HG03066 (cell line): ENCODE measurements around the gene DSC3.
"Not testable (repeated sequence)": the region's sequence is repeated elsewhere in the genome, so short reads cannot be mapped to it uniquely, and the experiment has no call there.

Experiments used
- ATAC-seq: cut with Tn5 transposase; IDR thresholded peaks from one replicate; pipeline ENCODE4 v1.9.1; 2021; ENCODE audit warnings: low read depth; ENCODE audit not compliant: unreplicated experiment

Gene DSC3

DNA sequence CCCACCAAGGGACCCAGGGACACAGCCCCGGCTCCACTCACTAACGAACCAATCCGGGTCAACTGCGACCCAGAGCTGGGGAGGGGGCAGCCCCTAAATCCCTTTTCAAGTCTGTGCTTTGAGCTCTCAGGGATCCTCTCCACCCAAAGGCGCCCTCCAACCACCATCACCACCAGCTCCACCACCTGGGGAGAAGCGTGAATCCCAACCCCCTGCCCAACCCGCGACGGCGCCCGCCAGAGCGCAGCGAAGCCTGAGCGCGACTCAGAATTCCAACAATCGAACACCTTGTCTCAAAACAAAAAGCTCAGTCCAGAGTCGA is 497 bp downstream of the DSC3 start:
- ATAC-seq: no peak

DNA sequence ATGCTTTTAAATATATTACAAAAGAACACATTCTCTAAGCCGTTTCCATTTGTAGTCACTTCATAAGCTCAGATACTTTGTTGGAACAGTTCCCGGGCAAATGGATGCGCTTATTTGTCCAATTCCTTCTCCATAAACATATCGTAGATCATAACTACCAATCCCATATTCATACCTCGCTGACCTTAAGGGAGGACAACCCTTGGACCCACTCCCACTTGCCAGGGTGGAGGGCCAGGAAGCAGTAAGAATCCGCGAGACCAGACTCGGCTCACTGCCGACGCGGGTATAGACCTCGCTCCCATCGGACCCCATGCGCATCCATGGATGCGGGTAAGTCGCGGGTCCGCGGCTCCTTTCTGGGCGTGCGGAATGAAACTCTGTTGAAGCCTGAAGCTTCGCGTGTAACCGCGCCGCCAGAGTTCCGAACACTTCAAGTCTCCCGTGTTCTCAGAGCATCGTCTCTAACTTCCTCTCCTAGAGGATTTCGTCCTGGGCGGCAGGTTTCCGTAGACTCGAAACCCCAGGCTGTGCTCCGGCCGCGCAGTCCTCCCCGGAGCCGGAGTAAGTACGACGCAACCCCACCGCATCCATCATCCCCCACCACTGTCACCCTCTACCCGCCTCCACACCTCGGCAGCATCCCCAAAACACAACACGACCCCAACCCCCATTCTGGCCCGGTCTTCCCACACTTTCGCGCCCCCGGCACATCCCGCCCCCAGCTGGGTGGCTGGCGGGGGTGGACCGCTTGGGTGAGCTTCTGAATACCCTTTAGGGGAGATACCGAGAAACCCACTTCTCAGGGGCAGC is 1.1 kb downstream of the DSC3 start:
- ATAC-seq: no peak

DNA sequence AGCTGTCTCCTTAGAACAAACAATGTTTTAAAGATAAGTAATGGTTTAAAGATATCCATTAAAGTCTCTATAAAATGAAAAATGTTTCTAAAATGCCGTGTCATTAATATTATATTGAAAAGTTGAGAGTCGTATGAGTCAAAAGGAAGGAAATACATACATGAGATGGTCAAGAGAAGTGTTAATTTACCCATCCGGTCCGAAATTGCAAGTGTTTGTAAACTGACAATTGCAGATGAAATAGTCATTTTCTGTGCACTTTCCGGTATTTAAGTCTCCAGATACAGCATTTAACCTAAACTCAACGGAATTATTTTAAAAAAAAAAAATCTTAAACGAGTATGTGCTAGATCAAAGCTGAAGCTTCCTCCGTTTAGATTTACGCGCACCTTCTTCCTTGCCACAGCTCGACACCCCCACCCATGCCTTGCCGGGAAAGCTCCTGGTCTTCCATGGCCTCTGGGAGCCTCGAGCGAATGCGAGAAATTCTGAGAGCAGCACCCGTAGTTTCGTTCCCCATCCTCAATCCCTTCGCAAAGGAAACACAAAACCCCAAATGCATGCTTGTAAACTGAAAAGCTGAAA is 1.8 kb downstream of the DSC3 start:
- no peak for ATAC-seq

DNA sequence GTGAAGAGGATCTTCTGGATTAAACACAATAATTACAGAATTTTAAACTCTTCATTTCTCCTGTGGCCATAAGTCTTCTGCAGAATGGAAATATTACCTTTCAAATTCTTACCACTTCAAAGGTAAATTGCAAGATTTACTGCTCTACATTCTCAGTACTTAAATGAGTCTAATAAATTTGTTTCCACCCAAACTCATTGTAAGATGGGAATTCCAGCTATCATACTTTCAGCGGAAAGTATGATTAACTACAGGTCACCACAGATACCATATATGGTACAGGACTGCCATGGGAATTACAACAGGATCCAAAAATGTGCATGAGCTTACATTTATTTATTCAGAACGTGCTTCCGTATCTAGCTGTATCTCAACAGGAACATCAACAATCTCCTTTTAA is 3.1 kb downstream of the DSC3 start:
- ATAC-seq: no peak

DNA sequence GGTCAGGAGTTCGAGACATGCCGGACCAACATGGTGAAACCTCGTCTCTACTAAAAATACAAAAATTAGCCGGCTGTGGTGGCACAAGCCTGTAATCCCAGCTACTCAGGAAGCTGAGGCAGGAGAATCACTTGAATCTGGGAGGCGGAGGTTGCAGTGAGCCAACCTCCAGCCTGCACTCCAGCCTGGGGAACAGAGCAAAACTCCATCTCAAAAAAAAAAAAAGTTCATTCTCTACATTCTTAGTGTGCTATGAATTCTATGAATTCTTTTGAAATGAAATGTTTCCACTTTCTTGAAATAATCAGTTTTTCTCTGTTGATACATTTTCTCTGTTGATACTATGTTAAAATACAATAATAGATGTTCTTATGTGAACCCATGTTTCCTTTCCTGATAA is 4.9 kb downstream of the DSC3 start:
- ATAC-seq: not testable (repeated sequence)

DNA sequence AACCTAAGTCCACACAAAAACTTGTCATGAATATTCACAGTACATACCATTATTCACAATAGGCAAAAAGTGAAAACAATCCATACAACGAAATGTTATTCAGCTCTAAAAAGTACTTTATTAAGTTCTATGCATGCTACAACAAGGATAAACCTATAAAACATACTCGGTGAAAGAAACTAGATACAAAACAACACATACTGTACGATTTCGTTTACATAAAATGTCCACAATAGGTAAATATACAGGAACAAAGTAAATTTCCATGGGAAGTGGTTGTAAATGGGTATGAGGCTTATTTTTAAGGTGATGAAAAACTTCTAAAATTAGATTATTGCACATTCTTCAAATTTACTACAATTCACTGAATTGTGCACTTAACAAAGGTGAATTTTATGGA is 8.0 kb downstream of the DSC3 start:
- ATAC-seq: no peak

DNA sequence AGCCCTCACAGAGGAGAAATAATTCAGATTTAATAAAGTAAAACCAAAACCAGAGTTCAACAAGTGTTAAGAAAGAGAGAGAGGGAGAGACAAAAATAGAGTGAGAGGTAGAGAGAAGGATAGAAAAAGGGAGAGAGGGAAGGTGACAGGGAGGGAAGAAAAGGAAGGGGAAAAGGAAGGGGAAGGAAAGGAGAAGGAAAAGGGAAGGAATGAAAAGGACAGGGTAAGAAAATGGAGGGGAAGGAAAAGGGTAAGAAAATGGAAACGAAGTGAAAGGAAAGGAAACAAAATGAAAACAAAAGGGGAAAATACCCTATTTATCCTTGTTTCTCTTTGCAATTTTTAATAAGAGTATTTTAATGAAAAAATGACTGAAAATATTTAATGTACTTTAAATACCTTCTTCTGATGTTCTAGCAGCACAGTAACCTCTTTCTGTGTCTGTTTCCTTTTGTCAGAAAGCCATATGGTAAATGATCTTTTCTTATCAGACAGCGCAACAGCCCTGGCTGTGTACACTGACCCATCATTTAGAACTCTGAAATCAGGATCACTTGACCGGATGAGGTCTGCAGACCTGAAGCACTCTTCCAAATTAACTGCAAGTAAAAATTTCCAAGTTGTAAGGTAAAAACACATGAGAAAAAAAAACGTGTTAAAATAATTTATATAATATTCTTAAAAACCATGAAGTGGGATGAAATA is 11.8 kb downstream of the DSC3 start:
- no peak for ATAC-seq

DNA sequence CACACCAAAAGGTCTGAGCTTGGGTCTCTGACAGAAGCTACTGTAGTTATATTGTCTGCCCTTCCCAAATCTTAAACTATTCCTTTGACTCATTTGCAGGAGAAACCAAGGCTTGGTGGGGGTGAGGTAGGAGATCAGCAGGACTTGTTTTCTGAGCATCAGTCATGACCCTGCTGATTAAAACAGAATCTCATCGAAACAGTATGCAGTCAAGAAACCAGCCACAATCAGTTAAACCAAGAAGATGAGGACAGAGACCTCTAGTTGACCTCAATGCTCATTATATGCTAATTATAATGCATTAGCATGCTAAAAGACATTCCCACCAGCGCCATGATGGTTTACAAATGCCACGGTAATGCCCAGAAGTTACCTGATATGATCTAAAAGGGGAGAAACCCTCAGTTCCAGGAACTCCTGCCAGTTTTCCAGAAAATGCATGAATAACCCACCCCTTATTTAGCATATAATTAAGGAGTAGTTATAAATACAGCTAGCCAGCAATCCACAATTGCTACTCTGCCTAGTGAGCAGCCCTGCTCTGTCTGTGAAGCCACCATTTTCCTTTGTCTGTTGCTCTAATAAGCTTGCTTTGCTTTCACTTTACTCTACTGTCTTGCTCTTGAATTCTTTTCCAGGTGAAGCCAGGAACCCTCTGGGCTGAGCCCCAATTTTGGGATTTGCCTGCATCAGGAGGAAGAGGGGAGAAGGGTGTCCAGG is 26.7 kb downstream of the DSC3 start:
- ATAC-seq: no peak

DNA sequence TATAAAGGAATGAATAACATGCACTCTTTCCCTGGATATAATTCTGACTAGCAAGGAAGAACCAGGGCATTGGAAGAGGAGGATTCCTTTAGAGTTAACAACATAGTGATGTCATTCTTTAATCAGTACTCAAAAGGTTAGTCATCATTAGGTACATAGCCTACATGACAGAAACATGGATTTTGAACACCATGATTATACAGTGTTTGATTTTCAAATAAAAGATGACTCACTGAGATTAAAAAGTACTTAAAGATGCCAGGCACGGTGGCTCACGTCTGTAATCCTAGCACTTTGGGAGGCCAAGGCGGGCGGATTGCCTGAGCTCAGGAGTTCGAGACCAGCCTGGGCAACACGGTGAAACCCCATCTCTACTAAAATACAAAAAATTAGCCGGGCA is 31.1 kb downstream of the DSC3 start:
- ATAC-seq: not testable (repeated sequence)

DNA sequence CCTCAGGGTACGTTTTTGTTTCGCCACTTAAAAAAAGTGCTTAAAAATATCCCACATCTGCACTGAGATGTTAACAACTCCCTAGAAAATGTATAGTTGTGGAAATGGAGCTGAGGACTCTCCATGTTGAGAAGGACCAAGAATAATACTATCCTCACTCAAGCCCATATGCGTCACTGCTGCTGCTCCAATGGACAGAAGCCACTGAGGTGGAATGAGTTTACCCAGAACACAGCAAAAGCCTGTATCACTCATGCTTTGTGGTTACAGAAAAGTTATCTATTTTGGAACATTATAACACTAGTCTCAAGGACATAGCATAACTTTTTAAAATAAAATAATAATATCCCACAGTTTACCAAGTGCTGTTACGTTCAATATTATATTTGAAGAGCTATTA is 31.9 kb downstream of the DSC3 start:
- ATAC-seq: no peak

DNA sequence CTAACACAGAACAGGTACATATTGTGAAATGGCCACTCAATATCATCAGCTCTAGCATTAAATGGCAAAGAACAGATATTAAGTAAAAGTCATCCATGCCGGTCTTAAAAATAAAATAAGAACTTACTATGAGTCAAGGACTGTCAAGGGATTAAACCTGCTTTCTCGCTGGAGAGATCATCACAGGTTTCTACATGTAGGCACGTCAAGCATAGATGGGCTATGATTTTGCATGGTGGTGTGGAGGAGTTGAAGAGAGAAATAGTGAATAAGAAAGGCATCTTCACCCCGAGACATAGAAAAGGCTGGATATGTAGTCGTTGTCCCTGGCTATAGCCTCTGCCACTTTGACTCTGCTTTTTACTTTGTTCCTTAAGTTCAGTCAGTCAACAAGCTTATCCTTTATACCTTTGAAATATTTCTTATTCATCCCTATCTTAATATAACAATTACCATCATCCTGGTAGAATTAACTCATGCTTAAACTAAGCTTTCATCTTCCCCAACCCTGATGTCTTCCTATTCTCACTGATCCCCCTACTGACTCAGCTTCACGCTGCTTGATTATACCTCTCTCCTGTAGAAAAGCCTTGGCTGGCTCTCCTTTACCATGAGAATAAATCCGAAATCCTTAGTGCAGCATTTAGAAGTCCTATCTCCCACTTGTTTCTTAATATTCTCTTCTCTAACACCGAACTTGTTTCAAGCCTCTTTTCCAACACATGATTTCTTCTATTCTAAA is 42.5 kb downstream of the DSC3 start:
- ATAC-seq: no peak

DNA sequence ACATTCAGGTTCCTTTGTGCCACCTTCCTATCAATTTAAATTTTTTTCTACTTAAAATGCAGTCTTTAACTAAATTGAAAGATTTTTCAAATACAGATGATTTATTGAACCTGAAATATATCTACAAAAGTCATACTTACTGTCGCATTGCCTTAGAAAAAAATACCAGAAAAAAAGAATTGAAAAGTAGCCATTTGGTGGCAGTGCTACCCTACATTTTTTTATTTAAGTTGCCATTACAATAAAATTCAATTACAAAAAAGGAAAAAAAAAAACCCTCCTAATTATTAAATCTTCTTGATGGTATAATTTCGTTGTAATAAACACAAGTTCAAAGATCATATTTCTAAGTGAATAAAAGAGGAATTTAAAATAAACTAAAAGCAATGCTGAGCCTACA is 43.4 kb downstream of the DSC3 start:
- no peak for ATAC-seq

DNA sequence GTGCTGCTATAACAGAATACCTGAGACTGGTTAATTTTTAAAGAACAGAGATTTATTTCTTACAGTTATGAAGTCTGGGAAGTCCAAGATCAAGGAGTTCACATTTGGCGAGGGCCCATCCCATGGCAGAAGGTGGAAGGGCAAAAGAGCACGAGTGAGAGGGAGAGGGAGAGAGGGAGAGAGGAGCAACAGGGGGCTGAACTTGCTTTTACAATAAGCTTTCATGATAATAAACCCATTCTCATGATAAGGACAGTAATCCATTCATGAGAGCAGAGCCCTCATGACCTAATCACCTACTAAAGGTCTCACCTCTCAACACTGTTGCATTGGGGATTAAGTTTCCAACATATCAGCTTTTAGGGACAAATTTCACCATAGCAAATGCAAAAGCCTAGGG is 45.3 kb downstream of the DSC3 start:
- no peak for ATAC-seq

DNA sequence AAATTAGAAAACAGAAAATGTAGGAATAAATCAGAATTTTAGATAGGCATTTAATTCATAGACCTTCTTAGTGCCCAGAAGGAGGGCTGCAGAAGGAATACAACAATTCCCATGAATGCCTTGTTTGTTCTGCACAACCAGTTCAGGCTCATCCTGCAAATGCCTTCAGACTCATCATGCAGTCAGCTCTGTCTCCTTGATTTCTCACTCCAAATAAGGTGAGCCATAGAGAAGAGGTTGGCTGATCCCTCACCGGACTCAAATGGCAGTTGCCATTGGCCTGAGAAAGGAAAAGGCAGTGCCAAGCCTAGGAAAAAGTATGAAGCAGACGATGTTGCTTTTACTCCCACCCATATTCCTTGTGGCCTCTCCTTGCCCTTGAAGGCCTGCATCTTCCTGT is 50.3 kb downstream of the DSC3 start:
- ATAC-seq: no peak

DNA sequence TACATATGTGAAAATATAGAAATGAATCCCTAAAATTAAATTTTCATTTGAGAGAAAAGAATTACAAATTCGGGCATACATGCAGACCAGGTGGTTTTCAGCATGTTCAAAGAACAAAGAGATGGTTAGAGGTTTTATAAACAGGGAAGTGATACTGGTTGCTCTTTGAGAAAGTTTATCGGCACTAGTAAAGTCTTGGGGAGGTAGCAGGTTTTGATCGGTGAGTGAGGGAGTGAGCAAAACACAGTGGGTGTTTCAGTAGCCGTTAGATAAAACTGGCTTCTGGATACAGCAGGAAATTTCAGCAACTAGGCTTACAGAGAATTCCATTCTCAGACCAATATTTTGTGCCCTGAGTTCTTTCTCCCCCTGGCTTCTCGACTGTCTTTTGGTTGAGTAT is 51.1 kb downstream of the DSC3 start:
- no peak for ATAC-seq

DNA sequence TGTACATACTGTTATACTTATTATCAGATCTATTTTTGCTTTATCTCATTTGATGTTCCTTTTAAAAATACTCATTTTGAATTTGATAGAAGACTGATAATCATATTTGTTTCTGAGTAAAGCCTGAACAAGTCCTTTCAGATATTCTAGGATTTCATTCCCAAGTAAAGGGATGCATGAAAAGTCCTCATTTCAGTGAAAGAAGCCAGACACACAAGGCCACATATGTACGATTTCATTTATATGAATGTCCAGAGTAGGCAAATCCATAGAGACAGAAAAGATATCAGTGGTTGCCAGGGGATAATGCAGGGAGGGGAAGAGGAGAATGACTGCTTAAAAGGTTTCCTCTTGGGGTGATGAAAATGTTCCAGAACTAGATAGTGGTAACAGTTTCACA is 53.4 kb downstream of the DSC3 start:
- no peak for ATAC-seq

DNA sequence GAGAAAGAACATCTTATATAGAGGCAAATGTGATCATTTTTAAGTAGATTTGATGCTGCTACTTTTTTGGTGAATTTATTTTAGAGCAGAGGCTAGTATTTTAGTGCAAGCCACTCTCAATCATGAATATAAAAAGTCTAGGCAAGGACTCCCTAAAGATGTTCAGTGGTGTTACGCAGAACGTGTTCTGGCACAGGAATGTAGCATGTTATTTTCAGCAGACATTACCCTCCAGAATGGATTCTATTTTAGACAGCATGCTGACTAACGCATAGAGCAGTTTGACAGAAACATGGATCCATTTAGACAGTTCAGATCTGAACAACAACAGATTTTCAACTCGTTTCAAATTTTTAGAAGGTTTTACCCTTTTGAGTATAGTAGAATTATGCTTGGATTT is 54.1 kb downstream of the DSC3 start:
- ATAC-seq: no peak

DNA sequence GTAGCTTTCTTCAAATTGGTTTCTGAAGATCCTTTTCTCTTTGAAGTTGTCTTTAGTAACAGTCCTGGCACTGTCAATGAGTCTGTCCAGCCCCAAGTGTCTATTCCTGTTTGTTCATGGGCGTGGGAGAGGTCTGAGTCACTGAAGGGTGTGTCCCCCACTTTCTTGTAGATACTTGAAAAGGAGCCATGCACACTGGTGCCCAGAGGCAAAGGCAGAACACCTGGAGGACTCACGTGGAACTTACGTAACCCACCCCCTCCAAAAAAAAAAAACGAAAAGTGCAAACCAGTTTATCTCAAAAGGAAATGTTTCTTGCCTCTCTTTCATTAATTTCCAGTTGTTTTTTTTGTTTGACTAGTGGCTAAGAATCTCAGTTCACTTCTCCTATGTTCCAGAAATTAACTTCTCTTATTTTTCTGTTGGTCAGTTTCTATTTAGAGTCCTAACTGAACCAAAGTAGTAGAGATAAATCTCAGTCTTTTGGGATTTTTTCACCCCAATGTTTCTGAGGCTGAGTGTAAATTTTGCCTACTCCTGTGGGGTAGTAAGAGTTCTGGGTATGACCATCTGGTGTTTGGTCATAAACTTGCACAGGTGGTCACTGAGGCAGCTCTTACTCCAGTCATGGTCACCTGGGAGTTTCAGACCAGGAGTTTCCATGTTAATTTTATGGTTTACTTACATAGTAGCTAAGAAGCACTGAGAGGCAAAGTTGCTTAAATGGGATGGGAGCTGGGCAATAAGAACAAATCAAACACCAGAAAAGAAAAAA is 54.9 kb downstream of the DSC3 start:
- ATAC-seq: no peak

DNA sequence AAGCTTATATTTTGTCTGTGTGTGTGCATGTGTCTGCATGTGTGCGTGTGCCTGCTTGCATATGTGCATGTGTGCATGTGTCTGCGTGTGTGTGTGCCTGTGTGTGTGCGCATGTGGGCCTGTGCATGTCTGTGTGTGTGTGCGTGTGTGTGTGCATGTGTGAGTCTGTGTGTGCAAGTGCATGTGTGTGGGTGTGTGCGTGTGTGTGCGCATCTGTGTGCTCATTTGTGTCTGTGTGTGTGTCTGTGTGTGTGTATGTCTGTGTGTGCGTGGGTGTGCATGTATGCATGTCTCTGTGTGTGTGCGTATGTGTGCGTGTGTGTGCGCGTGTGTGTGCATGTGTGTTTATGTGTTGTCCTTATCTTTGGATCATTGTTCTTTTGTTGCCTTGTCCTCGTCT is 56.8 kb downstream of the DSC3 start:
- ATAC-seq: no peak
